ENCODE data around the gene ZNF384. TPM values are rescaled to one million over a fixed set of nuclear protein-coding genes. Genes with fewer than 3 reads are reported as not detected.

The ZNF384 gene
- total RNA-seq, 3 donors from 2014 or later = 54.5 to 67.8 (median 64.3) TPM

- TF ChIP-seq, protein P1, sequence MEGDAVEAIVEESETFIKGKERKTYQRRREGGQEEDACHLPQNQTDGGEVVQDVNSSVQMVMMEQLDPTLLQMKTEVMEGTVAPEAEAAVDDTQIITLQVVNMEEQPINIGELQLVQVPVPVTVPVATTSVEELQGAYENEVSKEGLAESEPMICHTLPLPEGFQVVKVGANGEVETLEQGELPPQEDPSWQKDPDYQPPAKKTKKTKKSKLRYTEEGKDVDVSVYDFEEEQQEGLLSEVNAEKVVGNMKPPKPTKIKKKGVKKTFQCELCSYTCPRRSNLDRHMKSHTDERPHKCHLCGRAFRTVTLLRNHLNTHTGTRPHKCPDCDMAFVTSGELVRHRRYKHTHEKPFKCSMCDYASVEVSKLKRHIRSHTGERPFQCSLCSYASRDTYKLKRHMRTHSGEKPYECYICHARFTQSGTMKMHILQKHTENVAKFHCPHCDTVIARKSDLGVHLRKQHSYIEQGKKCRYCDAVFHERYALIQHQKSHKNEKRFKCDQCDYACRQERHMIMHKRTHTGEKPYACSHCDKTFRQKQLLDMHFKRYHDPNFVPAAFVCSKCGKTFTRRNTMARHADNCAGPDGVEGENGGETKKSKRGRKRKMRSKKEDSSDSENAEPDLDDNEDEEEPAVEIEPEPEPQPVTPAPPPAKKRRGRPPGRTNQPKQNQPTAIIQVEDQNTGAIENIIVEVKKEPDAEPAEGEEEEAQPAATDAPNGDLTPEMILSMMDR (IDR thresholded peaks at IDR 0.05) = no peak
- no peaks in the 10 kb centered on the region for H3K4me1 ChIP-seq (ENCODE audit: low read depth)
- H3K9me3 ChIP-seq = no peaks in the 10 kb centered on the region
- ATAC-seq (no peak), DNase-seq (no peak)
- no peak overlapping the region for H3K4me3 ChIP-seq
- intact Hi-C loops (cut with DNase I, micrococcal nuclease) = no loop called here
- peaks cover 4% of the 10 kb centered on the region for H3K36me3 ChIP-seq (ENCODE audit: low read depth)
Observed at GRCh38 chr12:6676962-6677361, 12.2 kb downstream of the ZNF384 start.

DNA sequence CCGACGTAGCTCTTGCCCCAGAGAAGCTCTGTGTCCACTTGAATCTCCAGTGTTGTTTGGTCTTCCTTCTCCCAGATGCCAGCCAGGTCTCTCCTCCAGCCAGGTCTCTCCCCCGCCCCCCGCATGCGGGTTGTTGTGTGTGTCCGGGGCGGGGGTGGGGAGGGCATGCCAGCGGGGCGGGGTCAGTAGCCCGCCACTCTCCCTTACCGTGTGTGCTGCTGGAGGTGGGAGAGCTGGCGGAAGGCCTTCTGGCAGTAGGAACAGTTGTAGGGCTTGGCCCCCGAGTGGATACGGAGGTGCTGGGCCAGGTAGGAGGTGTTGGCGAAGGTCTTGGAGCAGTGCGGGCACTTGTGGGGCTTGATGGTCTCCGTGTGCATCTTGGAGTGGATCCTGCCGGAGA, 17.0 kb downstream of the ZNF384 start:
- peaks cover 14% of the 10 kb centered on the region for H3K36me3 ChIP-seq (ENCODE audit: low read depth)
- no peaks in the 10 kb centered on the region for H3K4me1 ChIP-seq (ENCODE audit: low read depth)
- DNase-seq = no peak
- TF ChIP-seq, protein P1 (IDR thresholded peaks at IDR 0.05) = no peak
- no peak overlapping the region for H3K4me3 ChIP-seq
- H3K9me3 ChIP-seq = no peaks in the 10 kb centered on the region
- intact Hi-C loops (cut with DNase I, micrococcal nuclease) = no loop called here
- ATAC-seq = no peak

GRCh38 chr12:6667559-6668210, 21.5 kb downstream of the ZNF384 start:
- Histone ChIP-seq H3K36me3 (ENCODE audit: low read depth) (peaks cover 13% of the 10 kb centered on the region), H3K4me1 (ENCODE audit: low read depth) (peaks cover 3% of the 10 kb centered on the region), H3K9me3 (no peaks in the 10 kb centered on the region), H3K4me3 (no peak overlapping the region)
- TF ChIP-seq, protein P1 (IDR thresholded peaks at IDR 0.05) = no peak
- DNase-seq (no peak), ATAC-seq (no peak)
- intact Hi-C loops (cut with DNase I, micrococcal nuclease) = no loop called here

DNA sequence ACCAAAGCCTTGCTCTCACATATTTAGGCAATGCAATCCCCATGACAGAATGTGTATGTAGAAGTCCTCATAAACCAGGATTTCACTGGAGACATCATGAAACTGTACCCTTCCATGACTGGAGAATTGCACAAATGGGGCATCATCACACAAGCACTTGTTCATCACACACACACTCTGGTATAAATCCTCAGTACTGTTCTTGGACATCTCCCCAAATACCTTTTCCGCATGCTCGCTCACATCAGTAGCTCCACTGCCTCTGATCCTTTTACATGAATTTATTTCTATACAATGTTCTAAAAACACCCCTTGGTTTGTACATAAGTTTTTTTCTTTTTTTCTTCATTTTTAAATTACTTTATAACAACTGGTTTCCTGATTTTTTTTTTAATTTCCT, 23.0 kb downstream of the ZNF384 start:
- TF ChIP-seq, protein P1 (IDR thresholded peaks at IDR 0.05) = no peak
- H3K36me3 ChIP-seq (ENCODE audit: low read depth) = peaks cover 8% of the 10 kb centered on the region
- no peak overlapping the region for H3K4me3 ChIP-seq
- no peak for ATAC-seq
- H3K4me1 ChIP-seq (ENCODE audit: low read depth) = peaks cover 9% of the 10 kb centered on the region
- no peak for DNase-seq
- H3K9me3 ChIP-seq = no peaks in the 10 kb centered on the region
- intact Hi-C loops (cut with DNase I, micrococcal nuclease) = no loop called here

DNA sequence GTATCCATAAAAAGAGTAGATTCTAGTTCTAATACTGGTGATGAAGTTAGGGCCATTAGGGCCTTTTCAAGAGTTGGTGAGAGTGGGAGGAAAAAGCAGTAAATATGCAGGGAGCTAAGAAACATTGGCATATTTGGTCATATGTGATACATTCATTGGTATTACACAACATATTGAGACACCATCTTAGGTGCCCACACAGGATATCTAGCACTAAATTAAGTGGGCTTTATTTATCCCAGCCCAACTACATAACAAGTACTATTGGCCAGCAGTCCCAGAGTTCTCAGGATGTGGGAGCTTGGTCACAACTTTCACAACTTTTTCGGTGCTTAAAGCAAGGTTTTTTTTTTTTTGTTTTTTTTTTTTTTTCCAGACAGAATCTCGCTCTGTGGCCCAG, 24.3 kb downstream of the ZNF384 start:
- intact Hi-C loops (cut with DNase I, micrococcal nuclease) = no loop called here

More for the DNA sequence above, 24.3 kb downstream of the ZNF384 start:
- Histone ChIP-seq H3K4me1 (ENCODE audit: low read depth) (peaks cover 9% of the 10 kb centered on the region), H3K9me3 (no peaks in the 10 kb centered on the region), H3K4me3 (no peak overlapping the region), H3K36me3 (ENCODE audit: low read depth) (no peaks in the 10 kb centered on the region)
- no peak for DNase-seq
- TF ChIP-seq, protein P1 (IDR thresholded peaks at IDR 0.05) = no peak
- ATAC-seq = no peak

Data from mucosa of descending colon (tissue), 3 donors.